H1 (cell line): ENCODE results near the gene BCL7B. TPM values are rescaled to one million over a fixed set of nuclear protein-coding genes. Genes with fewer than 3 reads are reported as not detected.

Source experiments
- CTCF ChIA-PET: fragments of 300-600 bp; sonication (Branson Sonifier 250); formaldehyde crosslinking; loops from one replicate; lab custom pipeline; 2021; ENCODE audit not compliant: partially characterized antibody; lab: Charles Lee
- POLR2A ChIA-PET: fragments of 300-600 bp; sonication (Branson Sonifier 250); formaldehyde crosslinking; loops from one replicate; lab custom pipeline; 2021; ENCODE audit warnings: inconsistent platforms; ENCODE audit not compliant: partially characterized antibody; lab: Charles Lee
- DNase-seq, 2 experiments: peaks; one replicate each; pipeline versions ENCODE4 v3.0.0 to v3.0.0-alpha.2; 2010 to 2022; ENCODE audit warnings: low spot score in 2 of 2, low read depth in 1 of 2, mixed read lengths in 1 of 2
- FAIRE-seq: peaks from 2 replicates; lab custom pipeline; 2011; peaks lifted over from hg19 to GRCh38; lab: Jason Lieb, UNC
- H2AFZ ChIP-seq: 2 replicates; pipeline ENCODE4 v1.8.1; 2012; ENCODE audit warnings: low read length, inconsistent platforms
- H2AK5ac ChIP-seq: 2 replicates; pipeline ENCODE4 v1.6.1; 2013; ENCODE audit warnings: low read depth, low read length
- H2BK120ac ChIP-seq: replicated peaks from 2 replicates; pipeline ENCODE3; 2013; ENCODE audit warnings: low read depth, low read length, inconsistent platforms
- H2BK12ac ChIP-seq: 2 replicates; pipeline ENCODE4 v1.6.1; 2013; ENCODE audit warnings: low read depth, low read length
- H2BK15ac ChIP-seq: 2 replicates; pipeline ENCODE4 v1.6.1; 2013; ENCODE audit warnings: low read length
- H2BK20ac ChIP-seq: 2 replicates; pipeline ENCODE4 v1.6.1; 2013; ENCODE audit warnings: low read length
- H2BK5ac ChIP-seq: 2 replicates; pipeline ENCODE4 v1.6.1; 2013; ENCODE audit warnings: low read depth, low read length
- H3K14ac ChIP-seq: 2 replicates; pipeline ENCODE4 v1.6.1; 2013; ENCODE audit warnings: inconsistent platforms; ENCODE audit not compliant: insufficient read length
- H3K18ac ChIP-seq: 2 replicates; pipeline ENCODE4 v1.6.1; 2013; ENCODE audit warnings: low read length; ENCODE audit errors: extremely low read depth
- H3K23ac ChIP-seq: 2 replicates; pipeline ENCODE4 v1.6.1; 2013; ENCODE audit warnings: inconsistent platforms; ENCODE audit not compliant: insufficient read length
- H3K23me2 ChIP-seq: 2 replicates; pipeline ENCODE4 v1.6.1; 2013; ENCODE audit warnings: low read depth, low read length
- H3K27ac ChIP-seq: 2 replicates; pipeline ENCODE4 v1.6.1; 2011; ENCODE audit warnings: low read depth, low read length, inconsistent platforms
- H3K27me3 ChIP-seq, 4 experiments: replicated peaks in 1 of 4; 1 replicate in 1 of 4; 2 replicates in 3 of 4; pipeline versions ENCODE4 v1.6.1 to v1.8.1; 2011 to 2013; ENCODE audit warnings: low read length in 3 of 4, mild to moderate bottlenecking in 3 of 4, inconsistent platforms in 2 of 4, mixed read lengths in 2 of 4, moderate library complexity in 1 of 4; ENCODE audit not compliant: control insufficient read depth in 3 of 4, insufficient read depth in 3 of 4; ENCODE audit errors: extremely low read depth in 1 of 4
- H3K36me3 ChIP-seq, 4 experiments: 2 replicates each; pipeline versions ENCODE4 v1.6.1 to v1.8.1; 2011 to 2013; ENCODE audit warnings: mild to moderate bottlenecking in 4 of 4, low read length in 3 of 4, moderate library complexity in 2 of 4, control low read depth in 1 of 4, inconsistent platforms in 1 of 4; ENCODE audit not compliant: insufficient read depth in 4 of 4, control insufficient read depth in 2 of 4
- H3K4ac ChIP-seq: replicated peaks from 2 replicates; pipeline ENCODE3; 2013; ENCODE audit warnings: low read length, low read depth, mixed read lengths, inconsistent platforms; ENCODE audit not compliant: insufficient read length
- H3K4me1 ChIP-seq, 4 experiments: replicated peaks in 1 of 4; 1 replicate in 1 of 4; 2 replicates in 3 of 4; pipeline versions ENCODE4 v1.6.1 to v1.8.1; 2011 to 2013; ENCODE audit warnings: low read length in 3 of 4, inconsistent platforms in 2 of 4, mixed read lengths in 1 of 4; ENCODE audit not compliant: insufficient read depth in 4 of 4, control insufficient read depth in 3 of 4
- H3K4me2 ChIP-seq, 2 experiments: 2 replicates each; pipeline versions ENCODE4 v1.6.1 to v1.8.1; 2011 to 2013; ENCODE audit warnings: low read depth in 2 of 2, low read length in 2 of 2, control low read depth in 1 of 2, inconsistent platforms in 1 of 2, mild to moderate bottlenecking in 1 of 2; ENCODE audit not compliant: insufficient read depth in 1 of 2
- H3K4me3 ChIP-seq, 4 experiments: fragments of 200-600, 300-600 bp in 1 of 4; sonication (generic), shearing (Covaris generic), sonication (Bioruptor Twin) in 1 of 4; 2 replicates each; pipeline versions ENCODE4 v1.5.1 to v1.8.1; 2011 to 2016; ENCODE audit warnings: low read length in 4 of 4, low read depth in 3 of 4, control low read depth in 2 of 4, inconsistent platforms in 2 of 4, mild to moderate bottlenecking in 2 of 4, mixed read lengths in 1 of 4, moderate library complexity in 1 of 4; ENCODE audit not compliant: insufficient read depth in 2 of 4; ENCODE audit errors: extremely low read depth in 1 of 4
- H3K56ac ChIP-seq: replicated peaks from 2 replicates; pipeline ENCODE3; 2013; ENCODE audit warnings: low read depth, mild to moderate bottlenecking, mixed read lengths, low read length, inconsistent platforms; ENCODE audit not compliant: insufficient read length
- H3K79me1 ChIP-seq: 2 replicates; pipeline ENCODE4 v1.6.1; 2013; ENCODE audit warnings: low read depth, low read length, control low read depth
- H3K79me2 ChIP-seq, 2 experiments: 2 replicates each; pipeline versions ENCODE4 v1.6.1 to v1.8.1; 2012 to 2013; ENCODE audit warnings: low read length in 2 of 2, mild to moderate bottlenecking in 2 of 2, inconsistent platforms in 1 of 2; ENCODE audit not compliant: insufficient read depth in 2 of 2, control insufficient read depth in 1 of 2
- H3K9ac ChIP-seq, 4 experiments: replicated peaks in 1 of 4; 1 replicate in 1 of 4; 2 replicates in 3 of 4; pipeline versions ENCODE4 v1.6.1 to v1.8.1; 2011 to 2013; ENCODE audit warnings: low read depth in 3 of 4, low read length in 3 of 4, control low read depth in 2 of 4, mild to moderate bottlenecking in 2 of 4, moderate library complexity in 2 of 4, inconsistent platforms in 1 of 4; ENCODE audit errors: extremely low read depth in 1 of 4
- H3K9me3 ChIP-seq, 2 experiments: 2 replicates each; pipeline versions ENCODE4 v1.6.1 to v1.8.1; 2012 to 2013; ENCODE audit warnings: mild to moderate bottlenecking in 2 of 2, moderate library complexity in 2 of 2, control low read depth in 1 of 2, inconsistent platforms in 1 of 2, low read depth in 1 of 2, low read length in 1 of 2, mixed read lengths in 1 of 2; ENCODE audit not compliant: insufficient read depth in 2 of 2
- H4K20me1 ChIP-seq, 2 experiments: replicated peaks in 1 of 2; 2 replicates each; pipeline versions ENCODE3 to v1.8.1; 2011 to 2013; ENCODE audit warnings: inconsistent platforms in 2 of 2, low read length in 2 of 2, mild to moderate bottlenecking in 1 of 2; ENCODE audit not compliant: insufficient read depth in 2 of 2, control insufficient read depth in 1 of 2
- H4K5ac ChIP-seq: 2 replicates; pipeline ENCODE4 v1.6.1; 2013; ENCODE audit warnings: low read length, low read depth, mixed read lengths, inconsistent platforms; ENCODE audit not compliant: insufficient read length
- H4K8ac ChIP-seq: 2 replicates; pipeline ENCODE4 v1.8.0; 2013; ENCODE audit warnings: mild to moderate bottlenecking, moderate library complexity, low read length, inconsistent platforms; ENCODE audit not compliant: insufficient read depth; ENCODE audit errors: extremely low read depth
- H4K91ac ChIP-seq: replicated peaks from 2 replicates; pipeline ENCODE3; 2013; ENCODE audit warnings: low read length, mixed read lengths, inconsistent platforms; ENCODE audit not compliant: insufficient read length
- EGR1 ChIP-seq: IDR thresholded peaks from 2 replicates; pipeline ENCODE4 v1.6.1; 2011; ENCODE audit warnings: low read depth, low read length, borderline replicate concordance
- HDAC6 ChIP-seq: IDR thresholded peaks from one replicate; pipeline ENCODE4 v1.7.1; 2012; ENCODE audit warnings: low read depth, mild to moderate bottlenecking, inconsistent platforms, low read length, moderate library complexity
- KDM1A ChIP-seq: fragments of 200-600, 300-600 bp; sonication (generic); IDR thresholded peaks from 2 replicates; pipeline ENCODE4 v1.7.1; 2016; ENCODE audit warnings: mild to moderate bottlenecking, low read length, borderline replicate concordance
- SP4 ChIP-seq: IDR thresholded peaks from 2 replicates; pipeline ENCODE4 v1.6.1; 2012; ENCODE audit warnings: low read length, inconsistent platforms
- SUZ12 ChIP-seq: fragments of 200-600 bp; sonication (generic); IDR thresholded peaks from 2 replicates; pipeline ENCODE4 v1.6.1; 2012; ENCODE audit warnings: mild to moderate bottlenecking, inconsistent platforms, low read length, moderate library complexity, mixed read lengths
- WGBS, 2 experiments: shearing (Covaris generic) in 1 of 2; methylation state at CpG; one replicate each; pipeline versions ENCODE4 v1.1.6 to v1.1.7; 2013 to 2015; ENCODE audit warnings: low lambda C conversion rate in 2 of 2, mixed read lengths in 2 of 2, inconsistent platforms in 1 of 2, low coverage in 1 of 2, missing lambda C conversion rate in 1 of 2; ENCODE audit not compliant: insufficient replicate concordance in 2 of 2, insufficient coverage in 1 of 2, insufficient read length in 1 of 2; ENCODE audit errors: extremely low coverage in 1 of 2, missing lambda C conversion rate in 1 of 2; 5-methylcytosine and 5-hydroxymethylcytosine counted together
- polyA plus RNA-seq, 7 experiments: library from polyadenylated mRNA; depleted of rRNA in 3 of 7; stranded (reverse) in 5 of 7; unstranded in 2 of 7; fragments of >200 nt in 5 of 7; fragments of 200-250 nt in 2 of 7; gene quantifications; 1 replicate in 5 of 7; 2 replicates in 1 of 7; 4 replicates in 1 of 7; pipeline versions ENCODE4 v1.2.1 to v1.2.3, GENCODE V29; 2011 to 2013; ENCODE audit warnings: missing spikeins in 2 of 7, mixed read lengths in 2 of 7
- total RNA-seq: library from RNA; stranded (reverse); fragmentation: NEBNext Ultra II Directional; extraction: Animal tissue kit (Norgen Biotek cat#: 25700); gene quantifications from 2 replicates; pipeline ENCODE4 v1.2.1, GENCODE V29; 2021
- TF ChIP-seq, protein P1 (sequence below): IDR thresholded peaks from 2 replicates; pipeline ENCODE4 v1.6.1; 2012; ENCODE audit warnings: low read length, inconsistent platforms
- TF ChIP-seq, protein P2 (sequence below): IDR thresholded peaks from 2 replicates; pipeline ENCODE4 v1.6.1; 2012; ENCODE audit warnings: inconsistent platforms

Gene BCL7B
- total and polyA plus RNA-seq, 2 of the 8 experiments (the other 6 are each of a cell fraction or from before 2014, with no cell fraction given): 24.9 to 44.6 TPM

DNA sequence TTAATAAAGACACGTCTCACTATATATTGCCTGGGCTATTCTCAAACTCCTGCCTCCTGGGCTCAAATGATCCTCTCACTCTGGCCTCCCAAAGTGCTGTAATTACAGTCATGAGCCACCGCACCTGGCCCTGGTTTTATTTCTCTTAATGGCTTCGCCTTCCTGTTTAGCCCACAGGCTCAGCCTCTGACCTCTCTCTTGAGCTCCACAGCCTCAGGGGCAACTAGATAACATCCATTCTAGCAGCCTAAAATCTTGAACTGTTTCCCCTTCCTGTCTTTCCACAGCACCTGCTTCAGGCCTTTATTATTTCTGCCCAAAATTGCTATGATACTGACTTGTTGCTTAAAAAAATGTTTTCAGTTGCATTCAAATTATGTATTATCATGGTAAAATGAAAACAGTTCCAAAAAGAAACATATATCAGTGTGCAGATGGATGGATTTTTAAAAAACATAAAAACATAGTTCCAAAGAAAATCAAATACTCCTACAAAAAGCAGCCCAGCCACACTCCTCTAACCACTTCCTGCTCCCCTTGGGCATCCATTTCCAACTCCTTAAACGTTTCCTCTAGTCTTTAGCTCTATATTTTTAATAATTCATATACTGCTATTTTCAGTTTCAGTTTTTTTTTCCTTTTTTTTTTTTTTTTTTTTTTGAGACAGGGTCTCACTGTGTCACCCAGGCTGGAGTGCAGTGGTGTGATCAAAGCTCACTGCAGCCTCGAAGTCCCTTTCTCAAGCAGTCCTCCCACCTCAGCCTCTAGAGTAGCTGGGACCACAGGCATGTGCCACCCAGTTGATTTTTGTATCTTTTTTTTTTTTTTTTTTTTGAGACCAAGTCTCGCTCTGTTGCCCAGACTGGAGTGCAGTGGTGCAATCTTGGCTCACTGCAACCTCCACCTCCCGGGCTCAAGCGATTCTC, 30.3 kb downstream of the BCL7B start:
- Histone ChIP-seq H3K4me2 (no peak overlapping the region), H3K4ac (no peak overlapping the region), H3K4me3 (no peak overlapping the region), H4K5ac (no peak overlapping the region), H2BK20ac (no peak overlapping the region), H2AFZ (no peak overlapping the region), H3K56ac (no peak overlapping the region), H4K91ac (no peak overlapping the region), H3K23me2 (no peaks in the 10 kb centered on the region), H3K36me3 (no peaks in the 10 kb centered on the region), H3K27ac (no peak overlapping the region), H3K14ac (no peak overlapping the region), H3K79me1 (no peaks in the 10 kb centered on the region), H2BK5ac (no peak overlapping the region), H2BK120ac (no peak overlapping the region), H3K18ac (no peak overlapping the region), H2AK5ac (no peak overlapping the region), H3K23ac (no peak overlapping the region), H3K9ac (no peak overlapping the region), H2BK15ac (no peak overlapping the region), H3K27me3 (no peaks in the 10 kb centered on the region), H4K20me1 (no peaks in the 10 kb centered on the region), H2BK12ac (no peak overlapping the region), H3K79me2 (no peaks in the 10 kb centered on the region), H3K4me1 (no peaks in the 10 kb centered on the region), H3K9me3 (no peaks in the 10 kb centered on the region), H4K8ac (no peak overlapping the region)
- WGBS, 2 experiments: 76% methylated on average over 6 of the region's 8 CpGs; no CpG with 5 or more reads in 1 of the 2 experiments
- FAIRE-seq (no peak), DNase-seq (no peak)
- ChIA-PET CTCF (interaction anchor here (0.6 to 1.1 kb wide), 2 partner anchors 22 to 52 kb away, joined by 3 read pairs; no protein-coding TSS in a partner anchor), POLR2A (interaction anchor here (1.6 kb wide), 1 partner anchor 10 kb away, joined by 6 read pairs; no protein-coding TSS in a partner anchor)
- TF ChIP-seq EGR1: no peak
- TF ChIP-seq HDAC6: no peak
- TF ChIP-seq SUZ12: no peak
- no peak for TF ChIP-seq SP4
- TF ChIP-seq, protein P1, sequence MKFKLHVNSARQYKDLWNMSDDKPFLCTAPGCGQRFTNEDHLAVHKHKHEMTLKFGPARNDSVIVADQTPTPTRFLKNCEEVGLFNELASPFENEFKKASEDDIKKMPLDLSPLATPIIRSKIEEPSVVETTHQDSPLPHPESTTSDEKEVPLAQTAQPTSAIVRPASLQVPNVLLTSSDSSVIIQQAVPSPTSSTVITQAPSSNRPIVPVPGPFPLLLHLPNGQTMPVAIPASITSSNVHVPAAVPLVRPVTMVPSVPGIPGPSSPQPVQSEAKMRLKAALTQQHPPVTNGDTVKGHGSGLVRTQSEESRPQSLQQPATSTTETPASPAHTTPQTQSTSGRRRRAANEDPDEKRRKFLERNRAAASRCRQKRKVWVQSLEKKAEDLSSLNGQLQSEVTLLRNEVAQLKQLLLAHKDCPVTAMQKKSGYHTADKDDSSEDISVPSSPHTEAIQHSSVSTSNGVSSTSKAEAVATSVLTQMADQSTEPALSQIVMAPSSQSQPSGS: no peak
- TF ChIP-seq, protein P2, sequence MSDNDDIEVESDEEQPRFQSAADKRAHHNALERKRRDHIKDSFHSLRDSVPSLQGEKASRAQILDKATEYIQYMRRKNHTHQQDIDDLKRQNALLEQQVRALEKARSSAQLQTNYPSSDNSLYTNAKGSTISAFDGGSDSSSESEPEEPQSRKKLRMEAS: no peak
- TF ChIP-seq KDM1A: no peak
